HG03558 (cell line): ENCODE results near the gene SPR.

Experiments used
- ATAC-seq: cut with Tn5 transposase; IDR thresholded peaks from one replicate; pipeline ENCODE4 v1.9.1; 2021; ENCODE audit warnings: moderate number of reproducible peaks; ENCODE audit not compliant: unreplicated experiment; ENCODE audit errors: extremely low read depth

The SPR gene

GRCh38 chr2:72887032-72887739, at the start of gene SPR:
TSS of gene SPR (plus strand) at chr2:72887408. CDS start at chr2:72887433, 25 bp downstream.
- ATAC-seq, result peak; percentile 72

- ATAC-seq, result no peak
These were observed 47.1 kb upstream of the SPR start for GRCh38 chr2:72840066-72840465.

GRCh38 chr2:72841462-72842125, 45.6 kb upstream of the SPR start:
- ATAC-seq, result no peak

GRCh38 chr2:72843301-72843700, 43.9 kb upstream of the SPR start:
- no peak for ATAC-seq

DNA sequence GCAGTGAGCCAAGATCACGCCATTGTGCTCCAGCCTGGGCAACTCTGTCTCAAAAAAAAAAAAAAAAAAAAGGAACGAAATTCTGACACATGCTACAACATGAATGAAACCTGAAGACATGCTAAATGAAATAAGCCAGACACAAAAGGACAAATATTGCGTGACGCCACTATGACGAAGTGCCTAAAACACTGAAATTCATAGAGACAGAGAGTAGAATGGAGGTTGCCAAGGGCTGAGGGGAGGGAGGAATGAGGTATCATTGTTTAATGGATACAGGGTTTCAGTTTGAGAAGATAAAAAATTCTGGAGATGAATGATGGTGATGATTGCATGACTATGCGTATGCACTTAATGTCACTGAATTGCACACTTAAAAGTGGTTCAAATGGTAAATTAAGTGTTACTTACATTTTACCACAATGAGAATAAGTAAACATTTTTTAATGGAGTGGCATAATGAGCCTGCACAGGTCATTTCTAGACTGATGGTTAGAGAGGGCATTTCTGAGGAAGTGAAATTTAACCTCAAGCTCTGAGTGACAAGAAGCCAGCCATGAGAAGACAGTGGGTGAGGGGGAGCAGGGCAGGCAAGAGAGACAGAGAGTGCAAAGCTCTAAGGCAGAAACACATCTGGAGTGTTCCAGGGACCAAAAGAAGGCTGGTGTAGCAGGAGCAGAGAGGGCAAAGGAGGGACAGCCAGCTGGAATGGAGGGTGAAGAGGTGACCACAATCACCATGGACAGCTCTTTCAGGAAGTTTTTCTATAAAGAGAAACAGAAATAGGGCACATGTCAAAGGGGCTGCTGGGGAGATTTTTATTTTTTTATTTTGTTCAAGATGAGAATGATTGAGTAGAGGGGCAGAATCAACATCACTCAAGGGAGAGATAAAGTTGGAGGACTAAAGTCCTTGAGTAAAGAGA, 40.8 kb upstream of the SPR start:
- peak; percentile 95 for ATAC-seq

DNA sequence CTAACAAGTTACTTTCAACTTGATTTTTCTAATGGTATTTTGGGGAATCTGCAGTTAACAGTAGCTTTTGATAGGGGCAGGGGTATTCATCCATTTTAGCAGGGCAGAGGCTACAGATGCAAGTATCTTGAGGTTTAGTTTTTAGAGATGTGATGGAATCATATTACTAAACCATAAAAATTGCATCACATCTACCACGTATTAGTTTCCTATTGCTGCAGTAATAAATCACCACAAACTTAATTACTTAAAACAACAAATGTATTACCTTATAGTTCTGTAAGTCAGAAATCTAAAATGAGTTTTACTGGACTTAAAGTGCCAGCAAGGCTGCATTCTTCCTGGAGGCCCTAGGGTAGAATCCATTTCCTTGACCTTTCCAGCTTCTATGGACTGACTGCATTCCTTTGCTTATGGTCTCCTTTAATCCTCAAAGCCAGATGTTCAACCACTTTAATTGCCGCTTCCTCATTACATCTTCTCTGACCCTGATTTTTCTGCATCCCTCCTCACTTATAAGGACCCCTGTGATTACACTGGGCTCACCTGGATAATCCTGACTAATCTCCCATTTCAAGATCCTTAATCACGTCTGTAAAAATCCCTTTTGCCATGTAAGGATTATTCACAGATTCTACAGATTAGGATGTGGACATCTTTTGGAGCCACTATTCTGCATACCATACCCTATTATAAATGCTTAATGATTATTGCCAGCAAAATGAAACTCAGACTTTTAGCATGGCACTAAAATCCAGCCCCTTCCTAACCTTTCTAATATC, 39.5 kb upstream of the SPR start:
- ATAC-seq, result no peak

- ATAC-seq, result no peak
These were observed 38.6 kb upstream of the SPR start for GRCh38 chr2:72848436-72849137.

- ATAC-seq, result no peak
These were observed 38.1 kb upstream of the SPR start for GRCh38 chr2:72849138-72849462.

DNA sequence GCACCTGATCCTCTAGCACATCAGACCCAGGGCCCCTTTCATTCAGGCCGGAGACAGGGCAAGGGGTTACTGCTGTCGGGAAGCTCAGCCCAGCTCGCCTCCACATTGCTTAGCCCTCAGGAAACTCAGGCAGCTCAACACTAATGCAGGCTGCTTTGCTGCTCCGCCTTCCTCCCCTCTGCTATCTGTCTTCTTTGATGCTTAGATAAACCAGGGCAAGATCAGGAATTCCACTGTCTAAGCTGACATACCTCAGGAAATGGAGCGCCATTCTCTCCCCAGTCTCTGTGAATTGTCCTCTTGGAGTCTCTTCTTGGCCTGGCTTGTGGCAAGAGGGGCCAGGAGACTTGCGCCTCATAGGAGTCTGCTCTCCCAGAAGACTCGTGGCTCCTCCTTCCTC, 35.9 kb upstream of the SPR start:
- no peak for ATAC-seq

- no peak for ATAC-seq
These were observed 27.4 kb upstream of the SPR start for GRCh38 chr2:72859831-72860262.

DNA sequence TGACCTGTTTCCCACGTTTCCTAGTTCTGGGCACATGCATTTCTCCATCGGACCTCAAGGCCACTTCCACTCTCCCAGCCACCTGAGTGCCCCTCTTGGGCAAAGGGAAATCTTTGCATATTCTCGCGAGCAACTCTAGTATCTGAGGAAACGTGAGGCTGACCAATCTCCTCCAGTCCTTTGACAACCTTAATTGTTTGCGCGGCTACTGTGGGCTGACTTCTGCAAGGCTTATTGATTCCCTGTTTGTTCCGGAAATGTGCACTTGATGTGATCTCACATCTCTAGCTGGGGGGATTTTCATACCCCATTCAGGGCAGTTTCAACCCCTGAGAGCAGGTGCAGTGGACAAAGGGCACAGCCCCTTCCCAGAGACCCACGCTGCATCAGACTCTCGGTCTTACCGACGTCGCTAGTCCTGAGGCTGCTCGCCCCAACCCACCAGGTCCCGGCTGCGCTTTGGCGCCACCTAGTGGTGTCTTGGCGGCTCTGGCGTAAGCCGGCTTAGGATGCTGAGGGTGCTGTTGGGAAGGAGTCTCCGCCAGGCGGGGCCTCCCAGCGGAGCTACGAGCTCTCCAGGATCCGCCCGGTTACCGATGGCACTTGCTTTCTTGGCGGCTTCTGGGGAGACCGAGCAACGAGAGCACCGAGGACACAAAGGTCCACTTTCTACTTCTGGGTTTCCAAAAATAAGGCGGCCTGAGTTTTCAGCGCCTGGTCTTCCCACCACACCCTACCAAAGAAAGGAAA, 24.8 kb upstream of the SPR start:
- ATAC-seq, result peak; percentile 76

GRCh38 chr2:72863046-72863445, 24.2 kb upstream of the SPR start:
- ATAC-seq, result no peak

- ATAC-seq, result peak; percentile 77
These were observed 22.7 kb upstream of the SPR start for GRCh38 chr2:72864500-72864899.

DNA sequence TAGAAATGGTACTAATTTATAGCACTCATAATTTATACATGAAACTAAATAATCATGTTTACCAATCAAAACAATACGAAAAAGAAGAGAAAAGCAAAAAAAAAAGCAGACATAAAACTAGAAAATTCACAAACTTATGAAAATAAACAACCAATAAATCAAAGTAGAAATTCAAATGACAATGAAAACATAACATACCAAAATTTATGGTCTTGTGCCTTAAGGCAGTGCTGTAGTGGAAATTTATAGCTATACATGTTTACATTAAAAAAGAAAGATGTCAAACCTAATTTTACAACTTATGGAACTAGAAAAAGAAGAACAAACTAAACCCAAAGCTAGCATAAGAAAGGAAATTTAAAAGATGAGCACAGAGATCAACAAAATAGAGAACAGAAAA, 16.1 kb upstream of the SPR start:
- no peak for ATAC-seq

DNA sequence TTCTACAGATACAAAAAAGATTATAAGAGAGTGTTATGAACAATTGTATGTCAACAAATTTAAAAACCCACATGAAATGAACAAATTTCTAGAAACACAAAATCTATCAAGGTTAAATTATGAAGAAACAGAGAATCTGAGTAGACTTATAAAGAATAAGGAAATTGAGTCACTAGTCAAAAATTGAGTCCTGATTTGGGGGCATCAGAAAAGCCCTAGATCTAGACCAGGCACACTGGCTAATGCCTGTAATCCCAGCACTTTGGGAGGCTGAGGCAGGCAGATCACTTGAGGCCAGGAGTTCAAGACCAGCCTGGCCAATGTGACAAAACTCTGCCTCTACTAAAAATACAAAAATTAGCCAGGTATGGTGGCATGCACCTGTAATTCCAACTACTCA, 15.3 kb upstream of the SPR start:
- no peak for ATAC-seq

GRCh38 chr2:72883356-72883962, 3.7 kb upstream of the SPR start:
- ATAC-seq, result no peak

DNA sequence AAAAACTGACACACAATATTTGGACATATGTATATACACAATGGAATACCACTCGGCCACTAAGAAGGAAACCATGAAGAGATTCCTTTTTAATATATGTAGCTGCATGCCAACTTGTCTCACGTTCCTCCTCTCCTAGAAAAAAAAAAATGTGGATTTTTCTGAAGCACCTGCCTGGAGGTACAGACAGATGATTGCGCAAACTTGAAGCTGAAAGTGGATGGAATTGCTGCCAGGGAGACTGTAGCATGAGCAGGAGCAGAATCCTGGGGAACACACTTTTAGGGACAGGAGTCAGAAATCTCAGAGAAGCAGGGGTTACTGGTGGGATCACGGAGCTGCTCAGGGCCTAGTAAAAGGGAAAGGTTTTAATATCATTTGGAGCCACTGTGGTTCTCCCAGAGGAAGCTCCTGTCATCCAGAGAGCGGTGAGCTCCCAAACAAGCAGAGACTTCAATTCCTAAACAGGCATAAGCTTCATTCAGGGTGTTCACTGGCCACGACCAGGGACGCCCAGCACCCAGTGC, 640 bp upstream of the SPR start:
- ATAC-seq, result no peak

GRCh38 chr2:72887740-72888437, 681 bp downstream of the SPR start:
- peak; percentile 13 for ATAC-seq
